ENCODE measurements around the gene ADAMTS13. TPM values are rescaled to one million over a fixed set of nuclear protein-coding genes. Genes with fewer than 3 reads are reported as not detected.

The ADAMTS13 gene
- total RNA-seq, 1 donor from 2014 or later, result 1.2 TPM

- DNase-seq (ENCODE audit: low read depth), result no peak
Observed at GRCh38 chr9:133505901-133506652, 83.9 kb downstream of the ADAMTS13 start.

GRCh38 chr9:133506653-133507038 lies 84.5 kb downstream of the ADAMTS13 start:
- DNase-seq (ENCODE audit: low read depth), result peak; percentile 78

- DNase-seq (ENCODE audit: low read depth), result no peak
Observed at GRCh38 chr9:133507246-133507965, 85.2 kb downstream of the ADAMTS13 start.

GRCh38 chr9:133508046-133508445 lies 85.9 kb downstream of the ADAMTS13 start:
- no peak for DNase-seq (ENCODE audit: low read depth)

Other genes with a start within 250 kb of the ADAMTS13 start
- not detected in 2 replicates for gene OBP2B, start 213.1 kb upstream of the ADAMTS13 start, total RNA-seq
- not detected in 2 replicates for gene ABO, start 147.2 kb upstream of the ADAMTS13 start, total RNA-seq
- 26.7 and 30.9 TPM in 2 replicates for gene SURF6, start 86.2 kb upstream of the ADAMTS13 start, total RNA-seq
- 34.7 and 37.4 TPM in 2 replicates for gene MED22, start 74.2 kb upstream of the ADAMTS13 start, total RNA-seq
- 1,608 and 1,677 TPM in 2 replicates for gene RPL7A, start 74.1 kb upstream of the ADAMTS13 start, total RNA-seq
- gene SURF1, start 65.9 kb upstream of the ADAMTS13 start, total RNA-seq, result 27.8 and 30.7 TPM in 2 replicates
- gene SURF2, start 65.8 kb upstream of the ADAMTS13 start, total RNA-seq, result 12.6 and 12.9 TPM in 2 replicates
- 252 and 296 TPM in 2 replicates for gene SURF4, start 46.3 kb upstream of the ADAMTS13 start, total RNA-seq
- 0.21 and 2.2 TPM in 2 replicates for gene STKLD1, start 46.0 kb upstream of the ADAMTS13 start, total RNA-seq
- gene REXO4, start 4.4 kb upstream of the ADAMTS13 start, total RNA-seq, result 28.5 and 32.7 TPM in 2 replicates
- gene CACFD1, start 37.6 kb downstream of the ADAMTS13 start, total RNA-seq, result 20.2 and 26.6 TPM in 2 replicates
- gene SLC2A6, start 56.7 kb downstream of the ADAMTS13 start, total RNA-seq, result 16.0 and 16.9 TPM in 2 replicates
- gene MYMK, start 102.6 kb downstream of the ADAMTS13 start, total RNA-seq, result 441 and 664 TPM in 2 replicates
- gene ADAMTSL2, start 112.3 kb downstream of the ADAMTS13 start, total RNA-seq, result 4.7 and 8.1 TPM in 2 replicates
- gene FAM163B, start 187.0 kb downstream of the ADAMTS13 start, total RNA-seq, result not detected in 2 replicates
- gene DBH, start 214.0 kb downstream of the ADAMTS13 start, total RNA-seq, result 0.16 and 1.5 TPM in 2 replicates

All from myocyte (in vitro differentiated cells).